NK-92 (cell line): Measurements from ENCODE around the gene COL20A1.
"Not testable (repeated sequence)": the region's sequence is repeated elsewhere in the genome, so short reads cannot be mapped to it uniquely, and the experiment has no call there.

ENCODE experiments used
- DNase-seq: peaks from one replicate; lab custom pipeline; 2025; ENCODE audit not compliant: unreplicated experiment; lab: John Stamatoyannopoulos, UW

COL20A1 gene

GRCh38 chr20:63292904-63293303, at the start of gene COL20A1:
Gene COL20A1, plus strand, starts transcription at chr20:63293186. Its CDS starts 1,922 bp downstream, at chr20:63295108.
- no peak for DNase-seq

GRCh38 chr20:63243604-63244247, 49.3 kb upstream of the COL20A1 start:
- no peak for DNase-seq

- DNase-seq: no peak
Measured at GRCh38 chr20:63244468-63244867, 48.5 kb upstream of the COL20A1 start.

GRCh38 chr20:63246490-63247288, 46.3 kb upstream of the COL20A1 start:
- DNase-seq: no peak

GRCh38 chr20:63247671-63248228, 45.2 kb upstream of the COL20A1 start:
- DNase-seq: no peak

- no peak for DNase-seq
Measured at GRCh38 chr20:63248835-63249591, 44.0 kb upstream of the COL20A1 start.

- no peak for DNase-seq
Measured at GRCh38 chr20:63249891-63250290, 43.1 kb upstream of the COL20A1 start.

- not testable (repeated sequence) for DNase-seq
Measured at GRCh38 chr20:63251350-63251749, 41.6 kb upstream of the COL20A1 start.

- no peak for DNase-seq
Measured at GRCh38 chr20:63252284-63252711, 40.7 kb upstream of the COL20A1 start.

GRCh38 chr20:63253065-63253437, 39.9 kb upstream of the COL20A1 start:
- no peak for DNase-seq

GRCh38 chr20:63253438-63254231, 39.4 kb upstream of the COL20A1 start:
- DNase-seq: no peak

GRCh38 chr20:63254232-63254605, 38.8 kb upstream of the COL20A1 start, which contains the start of gene NKAIN4:
Gene NKAIN4, minus strand, starts transcription at chr20:63254463. Its CDS starts 13 bp downstream, at chr20:63254450.
- no peak for DNase-seq

GRCh38 chr20:63254606-63255384, 38.2 kb upstream of the COL20A1 start:
- DNase-seq: no peak

- no peak for DNase-seq
Measured at GRCh38 chr20:63255931-63256704, 36.9 kb upstream of the COL20A1 start.

GRCh38 chr20:63256954-63257353, 36.0 kb upstream of the COL20A1 start:
- DNase-seq: no peak

- no peak for DNase-seq
Measured at GRCh38 chr20:63257629-63258028, 35.4 kb upstream of the COL20A1 start.

GRCh38 chr20:63258781-63259180, 34.2 kb upstream of the COL20A1 start:
- no peak for DNase-seq

- DNase-seq: no peak
Measured at GRCh38 chr20:63259734-63260460, 33.1 kb upstream of the COL20A1 start.
